Naive thymus-derived CD4-positive, alpha-beta T cell (primary cell): Measurements from ENCODE around the gene ELMO1. TPM values are rescaled to one million over a fixed set of nuclear protein-coding genes. Genes with fewer than 3 reads are reported as not detected.
A peak's percentile ranks its signal among the peaks of the same experiment; 100 is the strongest.

Experiments
- ATAC-seq: fragments of 150-1000 bp; cut with Tn5 transposase; 2 replicates; pipeline ENCODE4 v1.10.0; 2021; ENCODE audit warnings: mild to moderate bottlenecking, moderate library complexity
- CTCF ChIA-PET: fragments of 350-600 bp; sonication (Branson Sonifier 250); formaldehyde crosslinking; loops from one replicate; lab custom pipeline; 2021; ENCODE audit warnings: antibody characterized with exemption; lab: Charles Lee
- POLR2A ChIA-PET: fragments of 350-600 bp; sonication (Branson Sonifier 250); formaldehyde crosslinking; loops from one replicate; lab custom pipeline; 2021; ENCODE audit warnings: antibody characterized with exemption, inconsistent platforms; lab: Charles Lee
- DNase-seq, 9 donors: peaks; one replicate each; pipeline versions ENCODE4 v3.0.0 to v3.0.0-alpha.2; 2020 to 2022; ENCODE audit warnings: mixed read lengths in 1 of 9
- H3K27ac ChIP-seq: one replicate; pipeline ENCODE4 v1.7.0; 2013; ENCODE audit warnings: mild to moderate bottlenecking, low read depth, low read length, moderate library complexity
- H3K27me3 ChIP-seq, 2 donors: one replicate each; pipeline ENCODE4 v1.7.0; 2013; ENCODE audit warnings: low read length in 2 of 2, mild to moderate bottlenecking in 2 of 2, moderate library complexity in 2 of 2; ENCODE audit not compliant: control insufficient read depth in 2 of 2, insufficient read depth in 2 of 2
- H3K36me3 ChIP-seq, 3 experiments: 1 replicate in 2 of 3; 2 replicates in 1 of 3; pipeline ENCODE4 v1.7.0; 2013; ENCODE audit warnings: low read length in 3 of 3, mild to moderate bottlenecking in 3 of 3, moderate library complexity in 1 of 3; ENCODE audit not compliant: insufficient read depth in 3 of 3, control insufficient read depth in 2 of 3
- H3K4me1 ChIP-seq, 2 donors: one replicate each; pipeline ENCODE4 v1.7.0; 2013; ENCODE audit warnings: low read length in 2 of 2, mild to moderate bottlenecking in 2 of 2, moderate library complexity in 1 of 2; ENCODE audit not compliant: control insufficient read depth in 2 of 2, insufficient read depth in 2 of 2
- H3K4me3 ChIP-seq: 2 replicates; pipeline ENCODE4 v1.7.0; 2013; ENCODE audit warnings: mild to moderate bottlenecking, low read length
- H3K9me3 ChIP-seq, 3 experiments: 1 replicate in 2 of 3; 2 replicates in 1 of 3; pipeline ENCODE4 v1.7.0; 2013; ENCODE audit warnings: low read length in 3 of 3; ENCODE audit not compliant: control insufficient read depth in 2 of 3
- H3K27ac Mint-ChIP-seq, 9 donors: one replicate each; pipeline ENCODE4 v1.8.0; 2020 to 2022; ENCODE audit warnings: mixed read lengths in 9 of 9, mild to moderate bottlenecking in 8 of 9, moderate library complexity in 5 of 9, inconsistent platforms in 2 of 9
- H3K27me3 Mint-ChIP-seq, 5 donors: one replicate each; pipeline ENCODE4 v1.8.0; 2021 to 2022; ENCODE audit warnings: mixed read lengths in 5 of 5, mild to moderate bottlenecking in 1 of 5
- H3K36me3 Mint-ChIP-seq, 5 donors: one replicate each; pipeline ENCODE4 v1.8.0; 2020 to 2022; ENCODE audit warnings: mixed read lengths in 5 of 5, mild to moderate bottlenecking in 3 of 5, inconsistent platforms in 1 of 5
- H3K4me1 Mint-ChIP-seq, 7 donors: one replicate each; pipeline ENCODE4 v1.8.0; 2020 to 2022; ENCODE audit warnings: mixed read lengths in 7 of 7, mild to moderate bottlenecking in 3 of 7, inconsistent platforms in 1 of 7
- H3K4me3 Mint-ChIP-seq, 10 donors: one replicate each; pipeline ENCODE4 v1.8.0; 2020 to 2022; ENCODE audit warnings: mild to moderate bottlenecking in 10 of 10, mixed read lengths in 10 of 10, moderate library complexity in 6 of 10, inconsistent platforms in 2 of 10
- H3K9me3 Mint-ChIP-seq, 11 donors: one replicate each; pipeline ENCODE4 v1.8.0; 2020 to 2022; ENCODE audit warnings: mixed read lengths in 11 of 11, mild to moderate bottlenecking in 4 of 11, inconsistent platforms in 1 of 11, moderate library complexity in 1 of 11
- intact Hi-C, 2 donors: fragments of 100-400 bp; cut with micrococcal nuclease; formaldehyde crosslinking; loops; one replicate each; pipeline ENCODE4 v1.15.1; 2023
- polyA plus RNA-seq, 2 donors: library from polyadenylated mRNA; unstranded; fragments of 300-500 nt; fragmentation: Illumina TruSeq; gene quantifications; one replicate each; pipeline ENCODE4 v1.2.3, GENCODE V29; 2021
- total RNA-seq, 6 experiments: library from RNA in 5 of 6; stranded (reverse) in 5 of 6; gene quantifications; 1 replicate in 5 of 6; 2 replicates in 1 of 6; pipeline ENCODE4 v1.2.3 and lab custom pipeline; 2021 to 2026

The ELMO1 gene
- total and polyA plus RNA-seq, 7 experiments from 2014 or later, result 63.6 to 160 (median 124) TPM

GRCh38 chr7:37346761-37347160 lies 101.9 kb downstream of the ELMO1 start:
- Mint-ChIP-seq H3K4me3 (peak overlapping the region in 1 of 10 donors; percentile 36), H3K27me3 (no peaks in the 10 kb centered on the region), H3K9me3 (no peaks in the 10 kb centered on the region), H3K27ac (peak overlapping the region in 6 of 9 donors; percentile 56 to 95 (median 72)), H3K4me1 (peaks cover 58 to 93% (median 88%) of the 10 kb centered on the region in 7 donors), H3K36me3 (peaks cover 0 to 14% (median 0%) of the 10 kb centered on the region in 5 donors)
- no peak for DNase-seq
- no peak overlapping the region for H3K4me3 ChIP-seq
- peaks cover 7 to 56% of the 10 kb centered on the region in 2 donors for H3K4me1 ChIP-seq
- H3K9me3 ChIP-seq, result no peaks in the 10 kb centered on the region
- CTCF ChIA-PET, result no interaction called here
- no peak for ATAC-seq
- no peaks in the 10 kb centered on the region for H3K36me3 ChIP-seq
- POLR2A ChIA-PET, result no interaction called here
- H3K27me3 ChIP-seq, result no peaks in the 10 kb centered on the region
- H3K27ac ChIP-seq, result peak overlapping the region; percentile 34
- intact Hi-C loops, result loop anchor here in 1 of 2 donors (10.0 kb wide), 1 partner anchor 1652 kb away; the partner anchor contains the start of gene HERPUD2

DNA sequence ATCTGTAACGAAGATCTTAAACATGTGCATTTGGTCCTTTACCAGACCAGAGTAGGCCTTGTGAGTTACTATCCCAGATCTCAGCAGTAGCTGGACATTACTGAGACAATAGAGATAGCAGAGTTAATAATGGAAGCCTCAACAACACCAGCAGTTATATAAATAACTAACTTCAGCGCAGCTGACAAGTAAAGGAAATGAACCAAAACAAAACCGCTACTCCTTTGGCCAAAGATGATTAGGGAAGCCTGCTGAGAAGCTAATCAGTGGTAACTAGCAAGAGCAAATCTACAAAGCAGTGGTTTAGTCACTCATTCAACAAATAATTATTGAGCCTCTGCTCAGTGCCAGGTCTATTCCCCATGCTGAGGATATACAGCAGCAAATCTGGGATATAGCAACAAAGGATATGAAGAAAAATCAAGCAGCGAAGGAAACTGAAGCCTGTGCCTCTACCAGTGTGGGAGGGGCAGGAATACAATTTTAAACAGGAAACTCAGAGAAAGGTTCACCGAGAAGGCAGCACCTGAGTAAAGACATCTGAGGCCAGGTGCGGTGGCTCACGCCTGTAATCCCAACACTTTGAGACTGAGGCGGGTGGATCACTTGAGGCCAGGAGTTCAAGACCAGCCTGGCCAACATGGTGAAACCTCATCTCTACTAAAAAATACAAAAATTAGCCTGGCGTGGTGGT lies 103.6 kb downstream of the ELMO1 start:
- H3K36me3 ChIP-seq, result peaks cover 0 to 3% (median 0%) of the 10 kb centered on the region in 3 experiments
- H3K36me3 Mint-ChIP-seq, result peaks cover 3 to 26% (median 8%) of the 10 kb centered on the region in 5 donors
- no peaks in the 10 kb centered on the region for H3K27me3 Mint-ChIP-seq
- no peaks in the 10 kb centered on the region for H3K9me3 Mint-ChIP-seq
- H3K4me1 Mint-ChIP-seq, result peaks cover 54 to 91% (median 87%) of the 10 kb centered on the region in 7 donors
- DNase-seq (peak in 5 of 9 donors; percentile 19 to 37 (median 26)), ATAC-seq (no peak)
- no peak overlapping the region for H3K4me3 ChIP-seq
- ChIA-PET CTCF (interaction anchor here (0.7 to 1.6 kb wide), 4 partner anchors 8 to 340 kb away, joined by 3 to 7 read pairs (median 3); no protein-coding TSS in a partner anchor), POLR2A (interaction anchor here (0.7 to 6.1 kb wide), 6 partner anchors 9 to 104 kb away, joined by 3 to 48 read pairs (median 4); partner anchors contain the start of gene ELMO1)
- H3K27ac ChIP-seq, result peak overlapping the region; percentile 62
- intact Hi-C loops, result loop anchor here (5.0 to 10.0 kb wide), 3 partner anchors 953 to 1650 kb away; partner anchors contain the start of genes EEPD1 (in 1 of the 2) and HERPUD2 (in 1 of the 2)
- H3K4me1 ChIP-seq, result peaks cover 17 to 56% of the 10 kb centered on the region in 2 donors
- H3K27ac Mint-ChIP-seq, result peak overlapping the region; percentile 79 to 97 (median 93)
- H3K27me3 ChIP-seq, result no peaks in the 10 kb centered on the region
- H3K4me3 Mint-ChIP-seq, result peak overlapping the region; percentile 55 to 75 (median 69)
- no peaks in the 10 kb centered on the region for H3K9me3 ChIP-seq

- Histone ChIP-seq H3K4me1 (peaks cover 17 to 51% of the 10 kb centered on the region in 2 donors), H3K27ac (peak overlapping the region; percentile 69), H3K27me3 (no peaks in the 10 kb centered on the region), H3K36me3 (peaks cover 0 to 10% (median 0%) of the 10 kb centered on the region in 3 experiments), H3K9me3 (no peaks in the 10 kb centered on the region), H3K4me3 (peak overlapping the region; percentile 55)
- ChIA-PET POLR2A (interaction anchor here (0.8 to 6.1 kb wide), 7 partner anchors 9 to 108 kb away, joined by 3 to 48 read pairs (median 5); partner anchors contain the start of gene ELMO1), CTCF (interaction anchor here (0.7 to 1.7 kb wide), 9 partner anchors 10 to 107 kb away, joined by 3 to 8 read pairs (median 3); no protein-coding TSS in a partner anchor)
- H3K27me3 Mint-ChIP-seq, result no peaks in the 10 kb centered on the region
- intact Hi-C loops, result loop anchor here (1.0 to 10.0 kb wide), 12 partner anchors 10 to 1648 kb away; partner anchors contain the start of genes EEPD1 (in 1 of the 2) and HERPUD2 (in 1 of the 2)
- H3K4me3 Mint-ChIP-seq, result peak overlapping the region; percentile 78 to 98 (median 88)
- DNase-seq (peak; percentile 44 to 82 (median 73)), ATAC-seq (peak; percentile 93)
- H3K27ac Mint-ChIP-seq, result peak overlapping the region; percentile 92 to 99 (median 95)
- peaks cover 33 to 93% (median 75%) of the 10 kb centered on the region in 7 donors for H3K4me1 Mint-ChIP-seq
- no peaks in the 10 kb centered on the region for H3K9me3 Mint-ChIP-seq
- peaks cover 12 to 34% (median 19%) of the 10 kb centered on the region in 5 donors for H3K36me3 Mint-ChIP-seq
These were observed 105.8 kb downstream of the ELMO1 start for GRCh38 chr7:37342688-37343471.

GRCh38 chr7:37342176-37342687 lies 106.4 kb downstream of the ELMO1 start:
- intact Hi-C loops, result loop anchor here (1.0 to 10.0 kb wide), 11 partner anchors 11 to 1647 kb away; partner anchors contain the start of genes EEPD1 (in 1 of the 2) and HERPUD2 (in 1 of the 2)
- peak; percentile 3 for ATAC-seq
- no peaks in the 10 kb centered on the region for H3K9me3 ChIP-seq

GRCh38 chr7:37341033-37341630 lies 107.5 kb downstream of the ELMO1 start:
- Histone ChIP-seq H3K4me1 (peaks cover 17 to 35% of the 10 kb centered on the region in 2 donors), H3K4me3 (peak overlapping the region; percentile 14), H3K9me3 (no peaks in the 10 kb centered on the region), H3K36me3 (peaks cover 0 to 16% (median 0%) of the 10 kb centered on the region in 3 experiments), H3K27me3 (no peaks in the 10 kb centered on the region), H3K27ac (no peak overlapping the region)
- ATAC-seq, result no peak
- intact Hi-C loops, result loop anchor here (5.0 to 10.0 kb wide), 3 partner anchors 949 to 1646 kb away; partner anchors contain the start of genes EEPD1 (in 1 of the 2) and HERPUD2 (in 1 of the 2)
- no peak for DNase-seq
- peaks cover 0 to 3% (median 0%) of the 10 kb centered on the region in 11 donors for H3K9me3 Mint-ChIP-seq
- POLR2A ChIA-PET, result interaction anchor here (0.8 to 6.1 kb wide), 4 partner anchors 10 to 108 kb away, joined by 3 to 48 read pairs (median 20); partner anchors contain the start of gene ELMO1
- peaks cover 42 to 97% (median 69%) of the 10 kb centered on the region in 7 donors for H3K4me1 Mint-ChIP-seq
- peak overlapping the region in 8 of 10 donors; percentile 7 to 98 (median 90) for H3K4me3 Mint-ChIP-seq
- peaks cover 19 to 50% (median 32%) of the 10 kb centered on the region in 5 donors for H3K36me3 Mint-ChIP-seq
- CTCF ChIA-PET, result no interaction called here
- no peaks in the 10 kb centered on the region for H3K27me3 Mint-ChIP-seq
- peak overlapping the region in 8 of 9 donors; percentile 38 to 99 (median 92) for H3K27ac Mint-ChIP-seq

More at GRCh38 chr7:37342176-37342687, 106.4 kb downstream of the ELMO1 start:
- peaks cover 34 to 93% (median 72%) of the 10 kb centered on the region in 7 donors for H3K4me1 Mint-ChIP-seq
- ChIA-PET CTCF (interaction anchor here (0.7 to 1.7 kb wide), 8 partner anchors 9 to 106 kb away, joined by 3 to 8 read pairs (median 3); no protein-coding TSS in a partner anchor), POLR2A (interaction anchor here (0.7 to 6.1 kb wide), 6 partner anchors 9 to 107 kb away, joined by 3 to 48 read pairs (median 4); partner anchors contain the start of gene ELMO1)
- no peaks in the 10 kb centered on the region for H3K9me3 Mint-ChIP-seq
- H3K27ac Mint-ChIP-seq, result peak overlapping the region; percentile 92 to 99 (median 95)
- H3K27me3 Mint-ChIP-seq, result no peaks in the 10 kb centered on the region
- peaks cover 12 to 39% (median 24%) of the 10 kb centered on the region in 5 donors for H3K36me3 Mint-ChIP-seq
- Histone ChIP-seq H3K4me3 (peak overlapping the region; percentile 55), H3K27ac (peak overlapping the region; percentile 69), H3K4me1 (peaks cover 17 to 45% of the 10 kb centered on the region in 2 donors), H3K36me3 (peaks cover 0 to 16% (median 0%) of the 10 kb centered on the region in 3 experiments), H3K27me3 (no peaks in the 10 kb centered on the region)
- H3K4me3 Mint-ChIP-seq, result peak overlapping the region; percentile 78 to 98 (median 88)
- no peak for DNase-seq
